HFFc6 (cell line): Measurements from ENCODE around the gene ONECUT1. TPM values are rescaled to one million over a fixed set of nuclear protein-coding genes. Genes with fewer than 3 reads are reported as not detected.

Experiments
- DNase-seq: peaks from one replicate; pipeline ENCODE4 v3.0.0-alpha.2; 2018
- H3K27ac Mint-ChIP-seq: 2 replicates; pipeline ENCODE4 v1.8.0; 2020; ENCODE audit warnings: mild to moderate bottlenecking, mixed read lengths
- H3K27me3 Mint-ChIP-seq: 2 replicates; pipeline ENCODE4 v1.8.0; 2021; ENCODE audit warnings: mild to moderate bottlenecking, moderate library complexity, mixed read lengths; ENCODE audit not compliant: insufficient read depth
- H3K36me3 Mint-ChIP-seq: 2 replicates; pipeline ENCODE4 v1.8.0; 2021; ENCODE audit warnings: low read depth, mixed read lengths
- H3K4me1 Mint-ChIP-seq: 2 replicates; pipeline ENCODE4 v1.8.0; 2020; ENCODE audit warnings: low read depth, mixed read lengths
- H3K4me3 Mint-ChIP-seq: 2 replicates; pipeline ENCODE4 v1.8.0; 2020; ENCODE audit warnings: mild to moderate bottlenecking, moderate library complexity, mixed read lengths
- H3K9me3 Mint-ChIP-seq: 2 replicates; pipeline ENCODE4 v1.8.0; 2020; ENCODE audit warnings: mild to moderate bottlenecking, mixed read lengths
- total RNA-seq, 6 experiments: library from RNA; stranded (reverse); fragmentation: NEBNext Ultra II Directional; extraction: Animal tissue kit (Norgen Biotek cat#: 25700); gene quantifications; 2 replicates in 1 of 6; 3 replicates in 5 of 6; pipeline ENCODE4 v1.2.3, GENCODE V29; 2021
- TF ChIP-seq, protein P1 (sequence below): fragments of 200-600 bp; sonication (generic); IDR thresholded peaks from 2 replicates; pipeline ENCODE4 v1.5.0; 2021; ENCODE audit warnings: antibody characterized with exemption, mild to moderate bottlenecking

ONECUT1 gene
- total RNA-seq, 6 experiments from 2014 or later = 0.16 to 0.38 (median 0.23) TPM; not detected in 2

DNA sequence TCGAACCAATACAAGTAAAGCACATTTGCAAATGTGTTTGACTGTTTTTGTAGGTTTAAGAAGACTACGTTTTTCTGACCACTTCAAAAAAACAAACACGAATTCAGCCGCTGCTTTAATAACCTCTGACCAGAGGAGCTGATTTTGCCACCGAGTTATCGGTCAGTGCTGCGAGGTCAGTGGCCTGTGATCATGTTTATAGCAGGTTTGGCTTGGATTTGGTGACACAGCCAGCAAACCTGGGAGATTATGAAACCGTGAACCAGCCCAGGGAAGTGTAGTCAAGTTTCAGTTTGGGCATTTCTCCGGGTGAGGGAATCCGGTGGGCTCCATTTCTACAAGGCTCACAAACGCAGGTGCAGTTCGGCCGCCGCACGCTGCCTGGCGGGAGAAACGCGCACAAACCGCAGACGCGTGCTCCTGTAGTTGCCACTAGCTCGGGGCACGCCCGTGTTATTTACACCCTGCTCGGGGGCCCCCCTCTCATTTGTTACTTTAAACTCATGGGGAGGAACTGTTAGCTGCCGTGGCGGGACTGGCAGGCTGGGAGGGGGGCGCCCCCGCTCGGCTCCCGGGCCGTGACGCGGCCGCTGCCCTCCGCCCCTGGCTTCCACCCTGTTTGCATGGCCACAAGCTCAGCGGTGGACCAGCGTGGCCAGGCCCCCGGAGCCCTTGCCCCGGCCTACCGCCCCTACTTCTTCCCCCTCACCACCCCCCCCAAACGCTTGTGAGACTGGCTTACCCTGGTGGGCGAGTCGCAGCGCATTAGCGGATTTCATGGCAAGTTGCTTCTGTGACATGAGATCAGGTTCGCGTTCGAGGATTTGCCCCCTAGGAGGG, 13.6 kb upstream of the ONECUT1 start:
- peaks cover 14% of the 10 kb centered on the region for H3K4me1 Mint-ChIP-seq
- H3K27ac Mint-ChIP-seq = no peak overlapping the region
- TF ChIP-seq, protein P1, sequence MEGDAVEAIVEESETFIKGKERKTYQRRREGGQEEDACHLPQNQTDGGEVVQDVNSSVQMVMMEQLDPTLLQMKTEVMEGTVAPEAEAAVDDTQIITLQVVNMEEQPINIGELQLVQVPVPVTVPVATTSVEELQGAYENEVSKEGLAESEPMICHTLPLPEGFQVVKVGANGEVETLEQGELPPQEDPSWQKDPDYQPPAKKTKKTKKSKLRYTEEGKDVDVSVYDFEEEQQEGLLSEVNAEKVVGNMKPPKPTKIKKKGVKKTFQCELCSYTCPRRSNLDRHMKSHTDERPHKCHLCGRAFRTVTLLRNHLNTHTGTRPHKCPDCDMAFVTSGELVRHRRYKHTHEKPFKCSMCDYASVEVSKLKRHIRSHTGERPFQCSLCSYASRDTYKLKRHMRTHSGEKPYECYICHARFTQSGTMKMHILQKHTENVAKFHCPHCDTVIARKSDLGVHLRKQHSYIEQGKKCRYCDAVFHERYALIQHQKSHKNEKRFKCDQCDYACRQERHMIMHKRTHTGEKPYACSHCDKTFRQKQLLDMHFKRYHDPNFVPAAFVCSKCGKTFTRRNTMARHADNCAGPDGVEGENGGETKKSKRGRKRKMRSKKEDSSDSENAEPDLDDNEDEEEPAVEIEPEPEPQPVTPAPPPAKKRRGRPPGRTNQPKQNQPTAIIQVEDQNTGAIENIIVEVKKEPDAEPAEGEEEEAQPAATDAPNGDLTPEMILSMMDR = no peak
- no peaks in the 10 kb centered on the region for H3K36me3 Mint-ChIP-seq
- H3K4me3 Mint-ChIP-seq = peak overlapping the region; percentile 57
- H3K27me3 Mint-ChIP-seq = peaks cover 63% of the 10 kb centered on the region
- no peak for DNase-seq
- H3K9me3 Mint-ChIP-seq = no peaks in the 10 kb centered on the region

DNA sequence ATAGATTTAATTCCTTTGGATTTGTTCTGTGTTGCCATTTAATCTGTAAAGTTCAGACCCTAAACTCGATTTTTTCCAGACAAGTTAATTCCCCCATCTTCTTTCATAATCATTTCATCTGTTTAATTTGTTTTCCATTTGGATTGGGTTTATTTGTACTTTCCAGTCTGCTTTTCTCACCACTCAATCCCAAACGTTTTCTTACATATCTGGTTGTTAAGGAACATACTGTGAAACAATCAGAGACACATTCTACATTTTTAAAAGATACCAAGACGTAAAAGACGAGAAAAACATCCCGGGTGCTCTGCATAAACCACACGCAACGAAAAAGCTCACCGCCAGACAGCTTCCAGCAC, 13.0 kb upstream of the ONECUT1 start:
- DNase-seq = no peak
- Mint-ChIP-seq H3K9me3 (no peaks in the 10 kb centered on the region), H3K36me3 (no peaks in the 10 kb centered on the region), H3K4me3 (no peak overlapping the region), H3K4me1 (peaks cover 14% of the 10 kb centered on the region), H3K27ac (no peak overlapping the region), H3K27me3 (peaks cover 65% of the 10 kb centered on the region)
- TF ChIP-seq, protein P1 = no peak

DNA sequence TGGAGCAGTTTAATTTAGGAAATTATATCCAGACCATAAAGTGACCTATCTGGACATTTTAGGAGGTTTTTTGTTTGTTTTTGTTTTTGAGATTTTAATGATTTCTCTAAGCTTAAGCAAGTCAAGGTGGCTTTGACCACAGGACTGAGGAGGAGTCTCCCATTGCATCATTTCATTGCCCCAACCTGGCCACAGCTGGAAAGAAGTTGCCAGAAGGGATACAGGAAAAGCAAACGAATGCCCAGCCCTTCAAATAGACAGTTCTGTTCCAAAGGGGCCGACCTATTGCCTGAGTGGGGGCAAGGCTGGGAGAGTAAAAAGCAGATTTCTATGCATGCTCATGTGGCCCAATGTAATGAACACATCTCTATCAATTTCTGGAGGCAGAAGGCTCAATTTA, 12.0 kb upstream of the ONECUT1 start:
- Mint-ChIP-seq H3K27ac (no peak overlapping the region), H3K9me3 (no peaks in the 10 kb centered on the region), H3K36me3 (no peaks in the 10 kb centered on the region), H3K27me3 (peaks cover 69% of the 10 kb centered on the region), H3K4me1 (peaks cover 14% of the 10 kb centered on the region), H3K4me3 (no peak overlapping the region)
- TF ChIP-seq, protein P1 = no peak
- no peak for DNase-seq

DNA sequence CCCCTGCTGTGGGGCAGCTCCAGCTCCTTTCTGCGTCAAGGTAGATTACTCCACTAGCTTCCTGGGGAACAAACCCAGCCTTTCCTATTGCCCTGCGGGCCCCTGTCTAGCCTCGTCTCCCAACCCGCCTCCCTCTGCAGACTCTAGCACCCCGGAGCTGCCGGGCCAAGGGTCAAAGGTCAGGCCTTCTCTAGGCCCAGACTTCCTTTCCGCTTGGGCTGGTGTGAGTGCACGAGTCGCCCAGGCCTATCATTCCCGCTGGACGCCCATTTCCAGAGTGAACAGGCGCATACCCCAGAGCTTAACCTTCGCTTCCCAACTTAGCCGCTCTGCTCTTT, 11.6 kb upstream of the ONECUT1 start:
- no peak for DNase-seq
- no peak overlapping the region for H3K4me3 Mint-ChIP-seq

DNA sequence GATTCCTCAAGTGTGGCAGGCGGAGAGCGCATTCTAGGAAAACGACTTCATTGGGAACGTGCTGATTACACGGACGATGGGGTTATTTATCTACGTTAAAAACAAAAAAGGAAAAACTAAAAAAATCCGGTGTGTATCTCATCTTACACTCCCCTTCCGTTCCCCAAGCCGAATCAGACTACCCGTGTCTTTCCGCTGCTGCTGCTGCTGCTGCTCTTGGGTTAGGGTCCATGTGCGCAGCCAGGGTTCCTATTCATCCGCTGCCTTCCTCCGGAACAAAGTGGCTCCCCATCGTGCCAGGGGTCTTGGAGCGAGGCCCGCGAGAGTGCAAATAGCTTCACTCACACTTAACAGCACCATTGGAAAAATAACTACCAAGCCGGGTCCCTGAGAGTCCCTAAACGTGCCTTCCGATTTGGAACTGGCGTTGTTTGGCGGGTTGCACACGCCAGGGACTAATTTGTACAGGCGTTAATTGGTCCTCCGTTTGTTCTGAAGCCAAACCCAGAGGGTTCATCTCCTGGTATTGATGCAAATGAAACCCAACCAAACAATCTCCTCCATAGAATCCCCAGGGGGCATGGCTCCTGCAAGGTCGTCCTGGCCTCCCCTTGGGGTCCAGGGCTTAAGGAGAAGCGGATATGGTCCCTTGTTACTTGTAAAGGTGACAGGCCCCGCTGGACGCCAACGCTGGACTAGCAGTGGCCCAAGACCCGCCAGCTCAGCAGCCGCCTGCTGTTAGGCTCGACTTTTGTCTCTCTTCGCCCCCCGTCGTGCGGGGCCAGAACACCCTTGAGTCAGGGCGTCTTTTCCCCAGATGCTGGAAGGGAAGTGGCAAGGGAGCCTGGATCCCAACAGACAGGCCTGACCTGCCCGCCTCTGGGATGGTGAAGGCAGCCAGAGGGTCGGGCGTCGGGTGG, 11.0 kb upstream of the ONECUT1 start:
- no peak for DNase-seq
- no peaks in the 10 kb centered on the region for H3K9me3 Mint-ChIP-seq
- H3K4me1 Mint-ChIP-seq = peaks cover 14% of the 10 kb centered on the region
- TF ChIP-seq, protein P1 = no peak
- H3K36me3 Mint-ChIP-seq = no peaks in the 10 kb centered on the region
- H3K4me3 Mint-ChIP-seq = no peak overlapping the region
- H3K27ac Mint-ChIP-seq = no peak overlapping the region
- H3K27me3 Mint-ChIP-seq = peaks cover 78% of the 10 kb centered on the region

More for the DNA sequence above, 11.6 kb upstream of the ONECUT1 start:
- Mint-ChIP-seq H3K4me1 (peaks cover 14% of the 10 kb centered on the region), H3K27ac (no peak overlapping the region), H3K36me3 (no peaks in the 10 kb centered on the region), H3K27me3 (peaks cover 73% of the 10 kb centered on the region), H3K9me3 (no peaks in the 10 kb centered on the region)
- TF ChIP-seq, protein P1 = no peak
